IPS-20b (cell line): Measurements from ENCODE around the gene MED12L.
"Not testable (repeated sequence)": the region's sequence is repeated elsewhere in the genome, so short reads cannot be mapped to it uniquely, and the experiment has no call there.

ENCODE experiments used
- H3K27ac ChIP-seq: one replicate; pipeline ENCODE4 v1.5.1; 2013; ENCODE audit warnings: low read length
- H3K27me3 ChIP-seq: 2 replicates; pipeline ENCODE4 v1.6.1; 2013; ENCODE audit warnings: mild to moderate bottlenecking, low read length, inconsistent platforms; ENCODE audit not compliant: insufficient read depth
- H3K36me3 ChIP-seq: 2 replicates; pipeline ENCODE4 v1.6.1; 2013; ENCODE audit warnings: low read depth, mild to moderate bottlenecking, inconsistent platforms, low read length, moderate library complexity; ENCODE audit not compliant: insufficient read depth
- H3K4me1 ChIP-seq: 2 replicates; pipeline ENCODE4 v1.6.1; 2013; ENCODE audit warnings: mild to moderate bottlenecking, control low read depth, inconsistent platforms, low read length, moderate library complexity; ENCODE audit not compliant: insufficient read depth
- H3K4me3 ChIP-seq: 2 replicates; pipeline ENCODE4 v1.5.1; 2013; ENCODE audit warnings: mild to moderate bottlenecking, low read length, inconsistent platforms
- H3K9ac ChIP-seq: 2 replicates; pipeline ENCODE4 v1.6.1; 2013; ENCODE audit warnings: low read depth, mild to moderate bottlenecking, inconsistent platforms, low read length, moderate library complexity
- H3K9me3 ChIP-seq: 2 replicates; pipeline ENCODE4 v1.6.1; 2013; ENCODE audit warnings: mild to moderate bottlenecking, low read depth, low read length, inconsistent platforms; ENCODE audit not compliant: insufficient read depth

Gene MED12L

GRCh38 chr3:151085227-151085888, at the start of gene MED12L:
Gene MED12L, plus strand, starts transcription at chr3:151085664. Its CDS starts 1,263 bp downstream, at chr3:151086927.
- no peaks in the 10 kb centered on the region for H3K9me3 ChIP-seq
- H3K4me1 ChIP-seq: peaks cover 31% of the 10 kb centered on the region; the same call in 1 of the 2 replicates
- peaks cover 29% of the 10 kb centered on the region for H3K27me3 ChIP-seq
- H3K36me3 ChIP-seq: no peaks in the 10 kb centered on the region
- H3K27ac ChIP-seq: no peak within 1 kb of the TSS
- peak within 1 kb of the TSS; percentile 97 for H3K4me3 ChIP-seq
- H3K9ac ChIP-seq: peak within 1 kb of the TSS; percentile 82; the same call in 1 of the 2 replicates

- Histone ChIP-seq H3K36me3 (no peaks in the 10 kb centered on the region), H3K4me1 (no peaks in the 10 kb centered on the region), H3K27me3 (no peaks in the 10 kb centered on the region), H3K4me3 (no peak overlapping the region), H3K27ac (no peak overlapping the region), H3K9me3 (no peaks in the 10 kb centered on the region), H3K9ac (no peak overlapping the region)
Measured at GRCh38 chr3:151037746-151038477, 47.6 kb upstream of the MED12L start.

GRCh38 chr3:151044706-151045105, 40.8 kb upstream of the MED12L start:
- no peaks in the 10 kb centered on the region for H3K9me3 ChIP-seq
- H3K27me3 ChIP-seq: no peaks in the 10 kb centered on the region
- H3K4me1 ChIP-seq: peaks cover 5% of the 10 kb centered on the region; the same call in 1 of the 2 replicates
- H3K27ac ChIP-seq: no peak overlapping the region
- H3K9ac ChIP-seq: no peak overlapping the region
- H3K36me3 ChIP-seq: no peaks in the 10 kb centered on the region
- no peak overlapping the region for H3K4me3 ChIP-seq

- no peaks in the 10 kb centered on the region for H3K27me3 ChIP-seq
Measured at GRCh38 chr3:151047636-151048035, 37.8 kb upstream of the MED12L start.

GRCh38 chr3:151051533-151051932, 33.9 kb upstream of the MED12L start:
- Histone ChIP-seq H3K27me3 (no peaks in the 10 kb centered on the region), H3K27ac (no peak overlapping the region), H3K9ac (no peak overlapping the region), H3K4me1 (peaks cover 5% of the 10 kb centered on the region; the same call in 1 of the 2 replicates), H3K9me3 (no peaks in the 10 kb centered on the region), H3K4me3 (no peak overlapping the region), H3K36me3 (no peaks in the 10 kb centered on the region)

More at GRCh38 chr3:151047636-151048035, 37.8 kb upstream of the MED12L start:
- Histone ChIP-seq H3K27ac (no peak overlapping the region), H3K4me1 (peaks cover 5% of the 10 kb centered on the region; the same call in 1 of the 2 replicates), H3K9me3 (no peaks in the 10 kb centered on the region), H3K4me3 (no peak overlapping the region), H3K36me3 (no peaks in the 10 kb centered on the region), H3K9ac (no peak overlapping the region)

- Histone ChIP-seq H3K9ac (no peak overlapping the region), H3K36me3 (no peaks in the 10 kb centered on the region), H3K9me3 (no peaks in the 10 kb centered on the region), H3K27me3 (no peaks in the 10 kb centered on the region), H3K4me1 (peaks cover 5% of the 10 kb centered on the region; the same call in 1 of the 2 replicates), H3K27ac (no peak overlapping the region), H3K4me3 (no peak overlapping the region)
Measured at GRCh38 chr3:151052346-151052745, 33.1 kb upstream of the MED12L start.

- Histone ChIP-seq H3K4me1 (peaks cover 4% of the 10 kb centered on the region; the same call in 1 of the 2 replicates), H3K9me3 (no peaks in the 10 kb centered on the region)
Measured at GRCh38 chr3:151052756-151053155, 32.7 kb upstream of the MED12L start.

GRCh38 chr3:151058740-151059139, 26.7 kb upstream of the MED12L start:
- Histone ChIP-seq H3K9me3 (no peaks in the 10 kb centered on the region), H3K36me3 (no peaks in the 10 kb centered on the region), H3K4me1 (no peaks in the 10 kb centered on the region), H3K27me3 (no peaks in the 10 kb centered on the region), H3K9ac (no peak overlapping the region), H3K4me3 (no peak overlapping the region), H3K27ac (no peak overlapping the region)

More at GRCh38 chr3:151052756-151053155, 32.7 kb upstream of the MED12L start:
- H3K36me3 ChIP-seq: no peaks in the 10 kb centered on the region
- no peaks in the 10 kb centered on the region for H3K27me3 ChIP-seq
- H3K9ac ChIP-seq: no peak overlapping the region
- no peak overlapping the region for H3K27ac ChIP-seq
- H3K4me3 ChIP-seq: no peak overlapping the region

GRCh38 chr3:151062611-151063010, 22.9 kb upstream of the MED12L start:
- Histone ChIP-seq H3K36me3 (no peaks in the 10 kb centered on the region), H3K27ac (no peak overlapping the region), H3K9ac (no peak overlapping the region), H3K4me1 (no peaks in the 10 kb centered on the region), H3K4me3 (no peak overlapping the region), H3K27me3 (no peaks in the 10 kb centered on the region), H3K9me3 (no peaks in the 10 kb centered on the region)

GRCh38 chr3:151067158-151067557, 18.3 kb upstream of the MED12L start:
- no peaks in the 10 kb centered on the region for H3K27me3 ChIP-seq
- H3K9me3 ChIP-seq: no peaks in the 10 kb centered on the region
- H3K4me3 ChIP-seq: no peak overlapping the region
- no peak overlapping the region for H3K9ac ChIP-seq
- no peaks in the 10 kb centered on the region for H3K4me1 ChIP-seq
- H3K36me3 ChIP-seq: no peaks in the 10 kb centered on the region
- H3K27ac ChIP-seq: no peak overlapping the region

- H3K4me3 ChIP-seq, H3K9me3 ChIP-seq, H3K4me1 ChIP-seq, H3K36me3 ChIP-seq, H3K9ac ChIP-seq, H3K27me3 ChIP-seq, H3K27ac ChIP-seq: not testable (repeated sequence)
Measured at GRCh38 chr3:151072842-151073241, 12.6 kb upstream of the MED12L start.

- H3K4me1 ChIP-seq: no peaks in the 10 kb centered on the region
- no peak overlapping the region for H3K9ac ChIP-seq
- no peaks in the 10 kb centered on the region for H3K9me3 ChIP-seq
- no peaks in the 10 kb centered on the region for H3K27me3 ChIP-seq
- H3K27ac ChIP-seq: no peak overlapping the region
- H3K36me3 ChIP-seq: no peaks in the 10 kb centered on the region
- no peak overlapping the region for H3K4me3 ChIP-seq
Measured at GRCh38 chr3:151074256-151074655, 11.2 kb upstream of the MED12L start.
